ENCODE data around the gene CTNNAL1.

DNA sequence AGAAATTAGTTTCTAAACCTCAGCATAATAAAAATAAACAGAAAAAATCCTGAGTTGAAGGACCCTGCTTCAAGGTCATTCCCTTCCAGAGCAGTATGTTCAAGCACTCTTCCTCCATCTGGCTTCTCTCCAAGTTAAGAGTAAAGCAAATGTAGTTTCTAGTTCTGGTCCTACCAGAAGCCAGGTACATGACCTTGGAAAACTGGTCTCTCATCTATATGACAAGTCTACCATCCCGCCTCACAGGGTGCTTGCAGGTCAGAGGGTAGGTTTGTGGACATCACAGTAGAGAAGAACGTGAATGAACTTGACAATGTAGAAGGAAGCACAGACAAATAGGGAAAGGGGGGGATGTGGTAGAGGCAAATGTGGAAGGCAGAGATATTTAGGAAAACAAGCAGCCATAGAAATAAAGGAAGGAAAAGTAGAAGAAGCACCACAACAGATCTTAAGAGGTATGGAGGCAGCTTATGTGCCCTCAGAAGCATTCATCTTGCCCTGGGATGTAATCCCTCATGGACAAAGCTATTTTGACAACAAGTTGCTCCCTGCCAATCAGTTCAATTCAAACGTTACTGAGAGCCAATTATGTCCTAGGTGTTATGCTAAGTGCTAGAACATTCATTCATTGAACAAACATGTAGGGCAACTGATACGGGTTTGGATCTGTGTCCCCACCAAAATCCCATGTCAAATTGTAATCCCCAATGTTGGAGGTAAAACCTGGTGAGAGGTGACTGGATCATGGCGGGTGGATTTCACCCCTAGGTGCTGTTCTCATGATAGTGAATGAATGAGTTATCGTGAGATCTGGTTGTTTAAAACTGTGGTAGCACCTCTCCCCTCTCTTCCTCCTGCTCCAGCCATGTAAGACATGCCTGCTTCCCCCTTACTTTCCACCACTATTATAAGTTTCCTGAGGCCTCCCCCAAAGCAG is 23.7 kb upstream of the CTNNAL1 start:
- no peak for TF ChIP-seq CTCF (IDR thresholded peaks at IDR 0.05)
- no peak for TF ChIP-seq EP300 (IDR thresholded peaks at IDR 0.05)
- no peak for TF ChIP-seq POLR2A (IDR thresholded peaks at IDR 0.05)
- no peak for TF ChIP-seq POLR2AphosphoS5 (IDR thresholded peaks at IDR 0.05)
